GM21447 (cell line): ENCODE measurements around the gene RAB17.

Source experiments
- ATAC-seq: cut with Tn5 transposase; IDR thresholded peaks from one replicate; pipeline ENCODE4 v1.9.1; 2021; ENCODE audit not compliant: unreplicated experiment

The RAB17 gene

GRCh38 chr2:237590272-237591140 lies at the start of gene RAB17:
Gene RAB17 (minus strand): TSS chr2:237590734. CDS start chr2:237586154, 4,580 bp downstream.
- ATAC-seq: no peak

DNA sequence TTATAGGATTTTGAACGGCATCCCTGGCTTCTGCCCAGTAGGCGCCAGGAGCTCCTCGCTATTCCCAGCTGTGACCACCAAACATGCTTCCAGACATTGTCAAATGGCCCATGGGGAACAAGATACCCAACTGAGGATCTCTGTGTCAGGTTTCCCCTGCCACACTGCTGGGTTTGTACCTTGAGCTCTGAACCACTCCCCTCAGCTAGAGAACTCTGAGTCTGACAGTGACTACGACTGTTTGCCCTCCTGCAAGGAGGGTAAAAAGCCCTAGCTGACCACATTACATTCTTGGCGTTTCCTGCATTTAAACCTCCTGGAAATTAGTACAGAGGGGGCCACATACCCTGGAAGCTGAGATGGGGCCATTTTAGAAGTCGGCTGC lies 49.3 kb upstream of the RAB17 start:
- ATAC-seq: no peak

- ATAC-seq: no peak
These were observed 48.7 kb upstream of the RAB17 start for GRCh38 chr2:237639052-237639835.

- no peak for ATAC-seq
These were observed 47.6 kb upstream of the RAB17 start for GRCh38 chr2:237638176-237638575.

- no peak for ATAC-seq
These were observed 47.0 kb upstream of the RAB17 start for GRCh38 chr2:237637429-237638135.

GRCh38 chr2:237636578-237636977 lies 46.0 kb upstream of the RAB17 start:
- no peak for ATAC-seq

- no peak for ATAC-seq
These were observed 42.6 kb upstream of the RAB17 start for GRCh38 chr2:237633061-237633561.

- ATAC-seq: no peak
These were observed 41.5 kb upstream of the RAB17 start for GRCh38 chr2:237631801-237632585.

DNA sequence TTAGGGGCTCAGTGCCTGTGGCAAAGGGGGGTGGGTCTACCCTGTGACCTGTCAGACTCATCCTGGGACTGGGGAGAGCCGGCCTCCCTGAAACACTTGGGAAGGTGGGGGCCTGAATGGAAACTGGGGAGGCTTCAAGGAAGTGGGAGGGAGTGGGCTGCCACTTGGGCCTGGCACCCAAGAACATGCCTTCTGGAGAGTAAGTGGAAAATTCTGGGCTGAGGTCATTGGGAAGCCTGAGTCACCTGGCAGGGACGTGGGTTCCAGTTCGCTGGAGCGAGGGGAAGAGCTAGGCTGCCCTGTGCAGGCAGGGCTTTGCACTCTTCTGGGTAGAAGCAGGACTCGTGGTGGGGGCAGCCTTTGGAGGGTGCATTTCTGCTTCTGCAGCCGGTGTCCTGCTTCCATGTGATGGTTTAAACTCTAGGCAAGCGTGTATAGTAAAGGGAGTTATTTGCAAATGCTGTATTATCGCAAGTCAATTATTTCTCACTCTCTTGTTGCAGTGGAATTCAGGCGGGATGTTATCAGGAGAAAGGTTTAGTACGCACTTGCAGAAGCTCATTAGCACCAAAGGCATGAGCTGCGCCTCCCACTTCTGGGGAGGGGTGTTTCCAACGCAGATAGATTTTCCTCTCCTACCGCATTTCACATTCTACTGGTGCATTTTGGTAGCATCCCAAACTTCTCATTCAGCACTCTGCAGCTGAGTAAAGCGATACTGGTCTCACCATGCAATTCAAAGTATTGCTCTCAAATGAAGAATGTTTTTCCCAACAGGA lies 40.7 kb upstream of the RAB17 start:
- ATAC-seq: no peak

- ATAC-seq: no peak
These were observed 39.9 kb upstream of the RAB17 start for GRCh38 chr2:237630216-237631000.

DNA sequence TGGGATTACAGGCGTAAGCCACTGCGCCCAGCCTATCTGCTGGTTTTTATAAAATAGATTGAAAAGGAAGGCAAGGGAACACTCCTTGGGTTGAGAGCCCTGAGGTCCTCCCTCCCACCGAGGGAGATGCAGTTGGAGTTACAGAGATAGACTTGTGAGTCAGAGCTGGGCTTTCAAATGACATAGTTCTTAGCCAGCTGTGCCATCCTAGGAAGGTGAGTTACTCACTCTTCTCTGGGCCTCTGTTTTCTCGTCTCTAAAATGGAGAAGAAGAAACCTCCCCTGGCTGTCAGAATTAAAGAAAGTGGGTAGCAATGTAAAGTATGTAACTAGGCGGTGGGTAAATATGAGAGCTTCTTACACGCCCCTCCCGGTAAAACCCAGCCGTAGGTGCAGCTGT lies 39.2 kb upstream of the RAB17 start:
- no peak for ATAC-seq

- ATAC-seq: no peak
These were observed 38.6 kb upstream of the RAB17 start for GRCh38 chr2:237629188-237629534.

DNA sequence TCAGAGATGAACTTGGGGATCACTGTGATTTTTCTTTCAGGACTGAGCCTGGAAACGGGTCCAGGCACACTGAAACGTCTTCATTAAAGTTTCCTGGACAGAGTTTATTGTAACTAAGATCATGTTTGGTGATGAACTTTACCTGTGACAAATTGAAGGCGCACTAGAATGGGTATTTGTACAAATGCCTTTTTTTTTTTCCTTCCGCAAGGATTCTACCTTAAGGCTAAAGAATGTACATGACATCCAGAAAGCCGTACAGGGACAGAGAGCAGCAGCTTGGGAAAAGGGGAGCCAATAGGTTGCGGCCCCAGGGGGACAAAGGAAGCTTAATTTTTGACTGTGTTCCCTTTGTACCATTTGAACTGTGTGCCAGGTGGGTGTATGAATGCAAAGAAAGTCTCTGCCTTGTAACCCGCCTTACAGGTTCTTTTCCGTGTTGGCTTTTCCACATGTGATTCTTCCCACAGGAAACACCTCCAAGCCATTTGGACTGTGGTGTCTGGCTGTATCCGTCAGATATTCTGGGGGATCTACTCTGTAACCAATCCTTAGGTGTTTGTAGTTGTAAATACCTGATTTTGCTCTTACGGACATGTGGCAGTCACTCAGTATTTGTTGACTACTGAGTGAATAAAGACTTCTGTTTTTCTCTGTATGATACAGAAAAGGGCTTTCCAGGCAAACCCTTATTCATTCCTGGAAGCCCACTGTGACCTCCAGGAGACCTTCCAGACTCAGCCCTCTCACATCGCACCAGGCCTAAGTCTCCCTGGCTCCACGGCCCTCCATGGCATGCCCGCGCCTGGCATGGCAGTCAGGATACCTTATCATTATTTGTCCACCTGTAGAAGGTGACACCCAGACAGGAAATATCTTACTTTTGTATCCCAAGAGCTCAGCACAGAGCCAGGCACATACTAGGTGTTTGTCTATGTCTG lies 38.0 kb upstream of the RAB17 start:
- no peak for ATAC-seq

GRCh38 chr2:237627441-237628246 lies 37.1 kb upstream of the RAB17 start, which contains the start of gene LRRFIP1:
Gene LRRFIP1 (plus strand): TSS chr2:237627587. CDS start chr2:237627645, 58 bp downstream.
- no peak for ATAC-seq

DNA sequence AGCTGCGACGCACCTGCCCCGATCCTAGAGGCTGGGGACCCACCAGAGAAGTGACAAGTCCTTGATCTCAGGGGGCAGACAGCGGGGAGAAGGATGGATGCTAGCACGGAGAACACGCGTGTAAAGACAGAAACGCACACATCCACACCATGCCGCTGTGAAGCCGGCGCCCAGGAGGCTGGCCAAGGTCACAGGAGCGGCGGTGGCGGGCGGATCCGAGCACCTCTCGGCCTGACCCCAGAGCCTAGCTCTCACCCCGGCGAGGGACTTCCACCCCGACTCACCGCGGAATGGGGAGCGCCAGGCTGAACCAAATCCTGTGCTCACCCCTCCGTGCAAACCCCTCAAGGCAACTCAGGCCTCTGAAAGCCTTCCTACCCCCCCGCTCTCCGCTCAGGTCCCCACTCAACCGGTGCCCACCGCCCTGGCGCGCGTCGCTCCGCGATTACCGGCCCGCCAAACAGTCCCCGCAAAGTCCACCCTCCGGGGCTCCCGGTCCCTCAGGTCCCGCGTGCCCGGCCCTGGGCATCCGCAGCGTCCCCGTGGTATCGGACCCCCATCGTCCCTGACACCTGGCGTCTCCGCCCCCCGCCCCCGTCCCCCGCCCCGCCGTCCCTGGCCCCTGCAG lies 36.4 kb upstream of the RAB17 start:
- no peak for ATAC-seq

GRCh38 chr2:237625777-237626176 lies 35.2 kb upstream of the RAB17 start:
- ATAC-seq: no peak
